ENCODE results near the gene TRIP13.

GRCh38 chr5:943201-943917 is 50.7 kb downstream of the TRIP13 start:
- TF ChIP-seq EZH2phosphoT487 (IDR thresholded peaks at IDR 0.05; ENCODE audit: borderline replicate concordance, low read length): no peak
- no peak for TF ChIP-seq CTCF (conservative IDR thresholded peaks at IDR 0.05; ENCODE audit: low read depth, low read length)

All from PC-3 (cell line).